GM21717 (cell line): Measurements from ENCODE around the gene DDIAS.
"Not testable (repeated sequence)": the region's sequence is repeated elsewhere in the genome, so short reads cannot be mapped to it uniquely, and the experiment has no call there.

ENCODE experiments used
- ATAC-seq: cut with Tn5 transposase; IDR thresholded peaks from one replicate; pipeline ENCODE4 v1.9.1; 2021; ENCODE audit warnings: mild to moderate bottlenecking, moderate library complexity; ENCODE audit not compliant: unreplicated experiment

DDIAS gene

GRCh38 chr11:82924522-82925224 lies 23.1 kb downstream of the DDIAS start:
- no peak for ATAC-seq

- ATAC-seq: peak; percentile 74
These were observed 25.8 kb downstream of the DDIAS start for GRCh38 chr11:82927264-82927880.

GRCh38 chr11:82929121-82929520 lies 27.6 kb downstream of the DDIAS start:
- ATAC-seq: no peak

GRCh38 chr11:82930229-82930628 lies 28.7 kb downstream of the DDIAS start:
- no peak for ATAC-seq

- no peak for ATAC-seq
These were observed 29.2 kb downstream of the DDIAS start for GRCh38 chr11:82930734-82931133.

- ATAC-seq: no peak
These were observed 31.0 kb downstream of the DDIAS start for GRCh38 chr11:82932564-82932963.

GRCh38 chr11:82936261-82936660 lies 34.7 kb downstream of the DDIAS start:
- ATAC-seq: no peak

GRCh38 chr11:82937554-82937953 lies 36.0 kb downstream of the DDIAS start:
- ATAC-seq: no peak

- no peak for ATAC-seq
These were observed 37.9 kb downstream of the DDIAS start for GRCh38 chr11:82939456-82939855.

GRCh38 chr11:82942376-82942775 lies 40.8 kb downstream of the DDIAS start:
- no peak for ATAC-seq

GRCh38 chr11:82943430-82943829 lies 41.9 kb downstream of the DDIAS start:
- ATAC-seq: not testable (repeated sequence)

- ATAC-seq: no peak
These were observed 42.7 kb downstream of the DDIAS start for GRCh38 chr11:82944198-82944597.

- not testable (repeated sequence) for ATAC-seq
These were observed 43.5 kb downstream of the DDIAS start for GRCh38 chr11:82945041-82945440.

- no peak for ATAC-seq
These were observed 44.1 kb downstream of the DDIAS start for GRCh38 chr11:82945682-82946081.

GRCh38 chr11:82949352-82949751 lies 47.8 kb downstream of the DDIAS start:
- no peak for ATAC-seq

GRCh38 chr11:82950502-82950901 lies 49.0 kb downstream of the DDIAS start:
- ATAC-seq: not testable (repeated sequence)

GRCh38 chr11:82955736-82956453 lies 54.4 kb downstream of the DDIAS start:
- ATAC-seq: not testable (repeated sequence)

GRCh38 chr11:82959987-82960778 lies 58.6 kb downstream of the DDIAS start:
- peak; percentile 88 for ATAC-seq

- peak; percentile 18 for ATAC-seq
These were observed 59.2 kb downstream of the DDIAS start for GRCh38 chr11:82960779-82961143.

- not testable (repeated sequence) for ATAC-seq
These were observed 60.5 kb downstream of the DDIAS start for GRCh38 chr11:82962021-82962420.

GRCh38 chr11:82967381-82967780 lies 65.8 kb downstream of the DDIAS start:
- no peak for ATAC-seq
